SK-N-SH (cell line): ENCODE results near the gene OVOL3. TPM values are rescaled to one million over a fixed set of nuclear protein-coding genes. Genes with fewer than 3 reads are reported as not detected.
"Not testable (repeated sequence)": the region's sequence is repeated elsewhere in the genome, so short reads cannot be mapped to it uniquely, and the experiment has no call there.

Experiments used
- CTCF ChIA-PET: fragments of 300-600, 350-600 bp; formaldehyde crosslinking; extraction: SDS; loops from one replicate; lab custom pipeline; 2021; lab: Yijun Ruan, JAX
- POLR2A ChIA-PET: fragments of 350-600 bp; sonication (Branson Sonifier 250); formaldehyde crosslinking; extraction: SDS; loops from one replicate; lab custom pipeline; 2020; ENCODE audit warnings: antibody characterized with exemption, inconsistent platforms; lab: Yijun Ruan, JAX
- DNase-seq: peaks from one replicate; pipeline ENCODE4 v3.0.0; 2012
- H2AFZ ChIP-seq: fragments of 200-600 bp; sonication (generic); 2 replicates; pipeline ENCODE4 v1.8.1; 2016; ENCODE audit warnings: antibody characterized with exemption, mild to moderate bottlenecking, low read depth
- H3F3A ChIP-seq: fragments of 200-600 bp; sonication (generic); replicated peaks from 2 replicates; pipeline ENCODE3; 2016; ENCODE audit warnings: antibody characterized with exemption, mild to moderate bottlenecking; ENCODE audit not compliant: insufficient read depth
- H3K27ac ChIP-seq, 2 experiments: fragments of 200-500 bp in 1 of 2; fragments of 200-600 bp in 1 of 2; sonication (Bioruptor generic) in 1 of 2; sonication (generic), shearing (Covaris generic) in 1 of 2; 2 replicates each; pipeline versions ENCODE4 v1.5.1 to v1.6.1; 2014 to 2016; ENCODE audit warnings: low read depth in 2 of 2, inconsistent platforms in 1 of 2, low read length in 1 of 2, mild to moderate bottlenecking in 1 of 2, mixed read lengths in 1 of 2
- H3K27me3 ChIP-seq: fragments of 200-600 bp; sonication (generic), shearing (Covaris generic); 2 replicates; pipeline ENCODE4 v1.6.1; 2016; ENCODE audit warnings: mixed run types; ENCODE audit not compliant: insufficient read depth
- H3K36me3 ChIP-seq, 2 experiments: fragments of 200-500 bp in 1 of 2; fragments of 200-600 bp in 1 of 2; sonication (Bioruptor generic) in 1 of 2; sonication (generic) in 1 of 2; replicated peaks in 1 of 2; 2 replicates each; pipeline versions ENCODE3 to v1.5.1; 2014 to 2016; ENCODE audit warnings: low read length in 1 of 2, mild to moderate bottlenecking in 1 of 2; ENCODE audit not compliant: insufficient read depth in 2 of 2, control insufficient read depth in 1 of 2
- H3K4me1 ChIP-seq, 2 experiments: fragments of 200-500 bp in 1 of 2; fragments of 200-600 bp in 1 of 2; sonication (Bioruptor generic) in 1 of 2; sonication (generic), shearing (Covaris generic) in 1 of 2; 2 replicates each; pipeline versions ENCODE4 v1.5.1 to v1.6.1; 2014 to 2016; ENCODE audit warnings: low read depth in 1 of 2, low read length in 1 of 2, mixed run types in 1 of 2; ENCODE audit not compliant: insufficient read depth in 2 of 2, control insufficient read depth in 1 of 2
- H3K4me2 ChIP-seq: fragments of 200-600 bp; sonication (generic), shearing (Covaris generic); 2 replicates; pipeline ENCODE4 v1.6.1; 2017; ENCODE audit warnings: mixed run types
- H3K4me3 ChIP-seq, 2 experiments: fragments of 200-500 bp in 1 of 2; fragments of 200-600 bp in 1 of 2; sonication (Bioruptor generic) in 1 of 2; sonication (generic), shearing (Covaris generic) in 1 of 2; 2 replicates each; pipeline versions ENCODE4 v1.5.1 to v1.8.1; 2014 to 2016; ENCODE audit warnings: low read depth in 2 of 2, inconsistent platforms in 1 of 2, low read length in 1 of 2, mild to moderate bottlenecking in 1 of 2, mixed read lengths in 1 of 2, moderate library complexity in 1 of 2
- H3K79me2 ChIP-seq: fragments of 200-600 bp; sonication (generic); 2 replicates; pipeline ENCODE4 v1.8.1; 2017; ENCODE audit warnings: mild to moderate bottlenecking; ENCODE audit not compliant: insufficient read depth
- H3K9ac ChIP-seq: fragments of 200-600 bp; sonication (generic); 2 replicates; pipeline ENCODE4 v1.6.1; 2017; ENCODE audit warnings: mixed run types
- H3K9me2 ChIP-seq: fragments of 200-600 bp; sonication (generic); 2 replicates; pipeline ENCODE4 v1.6.1; 2017; ENCODE audit warnings: mixed run types
- H3K9me3 ChIP-seq: fragments of 200-600 bp; sonication (generic); 2 replicates; pipeline ENCODE4 v1.6.1; 2017; ENCODE audit warnings: mixed run types, mild to moderate bottlenecking, moderate library complexity
- H4K20me1 ChIP-seq: fragments of 200-600 bp; sonication (generic); 2 replicates; pipeline ENCODE4 v1.6.1; 2017; ENCODE audit warnings: mild to moderate bottlenecking, mixed run types; ENCODE audit not compliant: insufficient read depth
- EZH2phosphoT487 ChIP-seq: fragments of 200-600 bp; sonication (generic); IDR thresholded peaks from 2 replicates; pipeline ENCODE4 v1.6.1; 2017; ENCODE audit warnings: low read depth, mixed run types, mild to moderate bottlenecking, antibody characterized with exemption, moderate library complexity, borderline replicate concordance
- GABPA ChIP-seq: IDR thresholded peaks from 2 replicates; pipeline ENCODE4 v1.4.0; 2012; ENCODE audit warnings: low read depth, mild to moderate bottlenecking
- GATA2 ChIP-seq: sonication (generic); formaldehyde crosslinking; IDR thresholded peaks from 2 replicates; pipeline ENCODE4 v1.5.0; 2020; ENCODE audit warnings: mild to moderate bottlenecking, missing genetic modification reagents
- JUND ChIP-seq: IDR thresholded peaks from 2 replicates; pipeline ENCODE4 v1.4.0; 2012
- NFIC ChIP-seq: IDR thresholded peaks from 2 replicates; pipeline ENCODE4 v1.4.0; 2012; ENCODE audit warnings: borderline replicate concordance
- PBX3 ChIP-seq: IDR thresholded peaks from 2 replicates; pipeline ENCODE4; 2012
- RXRA ChIP-seq: IDR thresholded peaks from 2 replicates; pipeline ENCODE4 v1.4.0; 2012; ENCODE audit warnings: low read depth, mild to moderate bottlenecking, borderline replicate concordance
- TEAD4 ChIP-seq: IDR thresholded peaks from 2 replicates; pipeline ENCODE4 v1.4.0; 2012; ENCODE audit warnings: mild to moderate bottlenecking, borderline replicate concordance; ENCODE audit not compliant: insufficient read depth
- WGBS: methylation state at CpG from one replicate; pipeline ENCODE4 v1.1.6; 2017; ENCODE audit warnings: low lambda C conversion rate; 5-methylcytosine and 5-hydroxymethylcytosine counted together
- polyA plus RNA-seq, 3 experiments: library from polyadenylated mRNA; depleted of rRNA; stranded (reverse); fragments of >200 nt; gene quantifications; 2 replicates each; pipeline ENCODE4 v1.2.3, GENCODE V29; 2012

Gene OVOL3
- polyA plus RNA-seq, 1 of the 3 experiments (the other 2 are of a cell fraction), result not detected

GRCh38 chr19:36125557-36125956 is 14.6 kb downstream of the OVOL3 start:
- POLR2A ChIA-PET, result interaction anchor here (1.8 kb wide), 1 partner anchor 11 kb away, joined by 5 read pairs; the partner anchor contains the start of genes POLR2I and TBCB
- H3K36me3 ChIP-seq, result peaks cover 7 to 10% of the 10 kb centered on the region in 2 experiments
- no peak for TF ChIP-seq GATA2
- no peak for TF ChIP-seq RXRA
- no peak for TF ChIP-seq GABPA
- TF ChIP-seq TEAD4, result no peak
- TF ChIP-seq, all 33 proteins: peak for 0
- peak; percentile 3 for DNase-seq
- H3K27ac ChIP-seq, result no peak overlapping the region
- no peaks in the 10 kb centered on the region for H3K9me2 ChIP-seq
- H3K4me1 ChIP-seq, result peaks cover 0 to 3% of the 10 kb centered on the region in 2 experiments; a peak in 1 of 4 replicates
- no peak overlapping the region for H3K4me2 ChIP-seq
- no peaks in the 10 kb centered on the region for H3K79me2 ChIP-seq
- no peaks in the 10 kb centered on the region for H3K9me3 ChIP-seq
- H4K20me1 ChIP-seq, result no peaks in the 10 kb centered on the region
- H3K27me3 ChIP-seq, result no peaks in the 10 kb centered on the region
- no peak overlapping the region for H3K9ac ChIP-seq
- no peak overlapping the region for H3K4me3 ChIP-seq
- CTCF ChIA-PET, result interaction anchor here (1.5 to 5.0 kb wide), 2 partner anchors 12 to 43 kb away, joined by 4 to 63 read pairs; no protein-coding TSS in a partner anchor
- H2AFZ ChIP-seq, result no peak overlapping the region
- H3F3A ChIP-seq, result peaks cover 27% of the 10 kb centered on the region
- 83% methylated on average over 8 of the region's 9 CpGs for WGBS

GRCh38 chr19:36128392-36128736 is 17.4 kb downstream of the OVOL3 start:
- H3F3A ChIP-seq, result peaks cover 27% of the 10 kb centered on the region
- H3K4me3 ChIP-seq, result peak overlapping the region; percentile 50 to 68
- H3K4me1 ChIP-seq, result peaks cover 0 to 3% of the 10 kb centered on the region in 2 experiments; a peak in 1 of 4 replicates
- no peak for TF ChIP-seq JUND
- TF ChIP-seq EZH2phosphoT487, result no peak
- TF ChIP-seq PBX3, result no peak
- no peak for TF ChIP-seq NFIC
- DNase-seq, result peak; percentile 44
- H3K79me2 ChIP-seq, result no peaks in the 10 kb centered on the region
- H3K9me3 ChIP-seq, result no peaks in the 10 kb centered on the region
- H2AFZ ChIP-seq, result peak overlapping the region; percentile 92
- peak overlapping the region; percentile 73 for H3K4me2 ChIP-seq
- peaks cover 7 to 10% of the 10 kb centered on the region in 2 experiments for H3K36me3 ChIP-seq
- H3K27me3 ChIP-seq, result no peaks in the 10 kb centered on the region
- POLR2A ChIA-PET, result interaction anchor here (0.8 to 2.2 kb wide), 5 partner anchors 8 to 86 kb away, joined by 3 to 6 read pairs (median 4); partner anchors contain the start of genes ZNF146 and ZNF565
- no peaks in the 10 kb centered on the region for H3K9me2 ChIP-seq
- peak overlapping the region; percentile 65 for H3K9ac ChIP-seq
- no peaks in the 10 kb centered on the region for H4K20me1 ChIP-seq
- CTCF ChIA-PET, result interaction anchor here (0.7 to 5.0 kb wide), 21 partner anchors 8 to 726 kb away, joined by 3 to 63 read pairs (median 6); partner anchors contain the start of genes POLR2I, TBCB and ZNF565
- WGBS, result 18% methylated on average over 10 of the region's 10 CpGs
- H3K27ac ChIP-seq, result peak overlapping the region; percentile 82 to 89

- H3K9me2 ChIP-seq, H4K20me1 ChIP-seq, H2AFZ ChIP-seq, H3K9me3 ChIP-seq, H3K4me2 ChIP-seq, H3K4me1 ChIP-seq, H3K27ac ChIP-seq, H3K27me3 ChIP-seq, POLR2A ChIA-PET, H3K4me3 ChIP-seq, H3K79me2 ChIP-seq, DNase-seq, H3K9ac ChIP-seq, H3K36me3 ChIP-seq: not testable (repeated sequence)
- CTCF ChIA-PET, result interaction anchor here (1.4 kb wide), 1 partner anchor 39 kb away, joined by 4 read pairs; no protein-coding TSS in a partner anchor
- WGBS, result 81% methylated on average over 6 of the region's 6 CpGs
- peaks cover 24% of the 10 kb centered on the region for H3F3A ChIP-seq
These were observed 20.3 kb downstream of the OVOL3 start for GRCh38 chr19:36131221-36131620.

GRCh38 chr19:36134867-36135266 is 23.9 kb downstream of the OVOL3 start:
- H3K4me2 ChIP-seq, H4K20me1 ChIP-seq, H2AFZ ChIP-seq, H3K9me3 ChIP-seq, CTCF ChIA-PET, H3K4me1 ChIP-seq, H3K9ac ChIP-seq, H3K36me3 ChIP-seq, H3K79me2 ChIP-seq, H3K4me3 ChIP-seq, H3K27me3 ChIP-seq, POLR2A ChIA-PET, H3K9me2 ChIP-seq, H3K27ac ChIP-seq, DNase-seq: not testable (repeated sequence)
- 93% methylated on average over 3 of the region's 4 CpGs for WGBS
- H3F3A ChIP-seq, result peaks cover 21% of the 10 kb centered on the region
